ENCODE data around the gene PLXNA2.

The PLXNA2 gene

GRCh38 chr1:208212893-208213292 is 31.3 kb downstream of the PLXNA2 start:
- Histone ChIP-seq H3K4me1 (ENCODE audit: control insufficient read depth, insufficient read depth, low read length) (no peaks in the 10 kb centered on the region), H3K36me3 (ENCODE audit: control insufficient read depth, insufficient read depth, low read length) (peaks cover 24% of the 10 kb centered on the region), H3K4me3 (ENCODE audit: low read length) (no peak overlapping the region), H3K27ac (ENCODE audit: low read depth, low read length) (no peak overlapping the region), H3K27me3 (ENCODE audit: control insufficient read depth, insufficient read depth, low read length) (no peaks in the 10 kb centered on the region), H3K9ac (ENCODE audit: low read length) (no peak overlapping the region)

DNA sequence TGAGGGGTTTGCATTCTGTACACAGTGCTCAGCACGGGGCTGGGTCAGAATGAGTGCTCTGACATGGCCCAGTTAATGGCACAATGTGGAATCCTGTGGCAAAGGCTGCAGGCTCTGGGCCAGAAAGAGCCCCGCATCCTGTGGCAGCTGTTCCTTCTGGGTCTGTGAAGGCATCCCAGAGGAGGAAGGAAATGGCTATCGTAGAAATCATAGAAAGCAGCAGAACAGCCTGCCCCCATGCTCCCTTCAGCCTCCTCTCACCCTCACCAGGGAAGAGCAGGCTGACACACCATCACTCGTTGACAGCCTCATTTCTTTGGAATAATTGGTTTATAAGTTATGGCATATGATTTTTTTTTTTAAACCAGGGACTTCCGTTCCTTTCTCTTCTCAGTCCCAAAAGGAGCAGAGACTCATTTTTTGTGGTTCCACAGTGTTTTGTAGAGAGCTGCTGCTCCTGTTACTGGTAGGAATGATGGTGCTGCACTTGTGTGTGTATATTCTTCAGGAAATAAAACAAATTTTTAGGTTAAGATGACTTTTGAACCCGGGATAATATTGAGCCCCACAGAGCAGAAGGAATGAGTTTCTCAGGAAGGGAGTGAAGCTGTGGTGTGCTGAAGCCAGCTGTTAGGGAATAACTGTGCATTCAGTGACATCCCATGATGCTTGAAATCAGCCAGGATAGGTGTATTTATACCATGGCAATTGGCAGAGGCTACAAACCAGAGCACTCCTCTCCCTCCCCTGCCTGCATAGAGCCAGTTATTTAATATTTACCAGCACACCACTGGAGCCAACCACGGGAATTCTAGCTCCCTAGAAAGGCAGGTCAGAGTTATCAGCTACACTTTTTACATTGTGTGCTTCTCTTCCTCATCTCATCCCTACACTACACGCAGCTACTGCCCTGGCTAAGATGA is 32.0 kb downstream of the PLXNA2 start:
- H3K27ac ChIP-seq (ENCODE audit: low read depth, low read length), result no peak overlapping the region
- peaks cover 23% of the 10 kb centered on the region for H3K36me3 ChIP-seq (ENCODE audit: control insufficient read depth, insufficient read depth, low read length)
- no peak overlapping the region for H3K4me3 ChIP-seq (ENCODE audit: low read length)
- H3K27me3 ChIP-seq (ENCODE audit: control insufficient read depth, insufficient read depth, low read length), result no peaks in the 10 kb centered on the region
- H3K4me1 ChIP-seq (ENCODE audit: control insufficient read depth, insufficient read depth, low read length), result no peaks in the 10 kb centered on the region
- no peak overlapping the region for H3K9ac ChIP-seq (ENCODE audit: low read length)

GRCh38 chr1:208209896-208210589 is 34.1 kb downstream of the PLXNA2 start:
- H3K9ac ChIP-seq (ENCODE audit: low read length), result no peak overlapping the region
- no peak overlapping the region for H3K27ac ChIP-seq (ENCODE audit: low read depth, low read length)
- no peaks in the 10 kb centered on the region for H3K27me3 ChIP-seq (ENCODE audit: control insufficient read depth, insufficient read depth, low read length)
- H3K4me1 ChIP-seq (ENCODE audit: control insufficient read depth, insufficient read depth, low read length), result no peaks in the 10 kb centered on the region
- no peak overlapping the region for H3K4me3 ChIP-seq (ENCODE audit: low read length)
- H3K36me3 ChIP-seq (ENCODE audit: control insufficient read depth, insufficient read depth, low read length), result peaks cover 2% of the 10 kb centered on the region

DNA sequence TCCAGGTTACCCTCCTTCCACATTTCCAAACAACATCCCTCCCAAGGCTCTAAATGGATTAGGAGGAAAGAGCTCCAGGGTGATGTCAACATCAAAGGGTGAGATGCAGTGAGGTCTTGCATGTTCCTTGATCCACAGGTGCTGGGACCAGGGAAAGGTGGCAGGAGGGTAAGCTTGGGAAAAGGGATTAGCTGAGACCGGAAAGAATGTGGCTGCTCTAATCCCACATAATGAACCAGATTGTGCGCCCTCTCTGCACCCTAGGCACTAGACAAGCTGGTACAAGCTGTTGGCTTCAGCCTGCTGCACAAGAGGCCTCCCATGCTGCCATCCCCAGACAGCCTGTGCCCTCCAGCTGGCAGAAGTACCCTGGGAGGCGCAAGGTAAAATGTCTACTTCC is 34.9 kb downstream of the PLXNA2 start:
- H3K9ac ChIP-seq (ENCODE audit: low read length), result no peak overlapping the region
- no peak overlapping the region for H3K27ac ChIP-seq (ENCODE audit: low read depth, low read length)
- no peak overlapping the region for H3K4me3 ChIP-seq (ENCODE audit: low read length)
- peaks cover 2% of the 10 kb centered on the region for H3K36me3 ChIP-seq (ENCODE audit: control insufficient read depth, insufficient read depth, low read length)
- no peaks in the 10 kb centered on the region for H3K27me3 ChIP-seq (ENCODE audit: control insufficient read depth, insufficient read depth, low read length)
- H3K4me1 ChIP-seq (ENCODE audit: control insufficient read depth, insufficient read depth, low read length), result no peaks in the 10 kb centered on the region

DNA sequence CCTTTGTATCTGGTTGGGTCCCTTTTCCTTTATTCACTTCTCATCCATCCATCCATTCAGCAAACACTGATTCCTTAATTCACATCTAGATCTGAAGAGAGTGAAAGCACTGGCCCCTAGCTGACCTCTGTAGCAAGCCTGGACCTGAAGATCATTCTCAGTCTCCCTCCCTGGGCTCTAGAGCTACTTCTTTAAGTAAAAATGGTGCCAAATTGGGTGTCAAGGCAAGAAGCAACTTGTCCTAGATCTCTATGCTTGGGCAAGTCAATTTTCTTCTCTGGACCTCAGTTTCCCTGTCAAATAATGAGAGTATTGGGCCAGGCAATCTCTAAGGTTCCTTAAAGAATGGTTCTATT is 36.1 kb downstream of the PLXNA2 start:
- H3K36me3 ChIP-seq (ENCODE audit: control insufficient read depth, insufficient read depth, low read length), result peaks cover 2% of the 10 kb centered on the region
- no peaks in the 10 kb centered on the region for H3K4me1 ChIP-seq (ENCODE audit: control insufficient read depth, insufficient read depth, low read length)
- no peak overlapping the region for H3K4me3 ChIP-seq (ENCODE audit: low read length)
- H3K27me3 ChIP-seq (ENCODE audit: control insufficient read depth, insufficient read depth, low read length), result no peaks in the 10 kb centered on the region
- no peak overlapping the region for H3K27ac ChIP-seq (ENCODE audit: low read depth, low read length)
- H3K9ac ChIP-seq (ENCODE audit: low read length), result no peak overlapping the region

- peaks cover 2% of the 10 kb centered on the region for H3K36me3 ChIP-seq (ENCODE audit: control insufficient read depth, insufficient read depth, low read length)
- H3K27me3 ChIP-seq (ENCODE audit: control insufficient read depth, insufficient read depth, low read length), result no peaks in the 10 kb centered on the region
- H3K27ac ChIP-seq (ENCODE audit: low read depth, low read length), result no peak overlapping the region
- no peak overlapping the region for H3K4me3 ChIP-seq (ENCODE audit: low read length)
- H3K4me1 ChIP-seq (ENCODE audit: control insufficient read depth, insufficient read depth, low read length), result no peaks in the 10 kb centered on the region
- no peak overlapping the region for H3K9ac ChIP-seq (ENCODE audit: low read length)
These were observed 36.6 kb downstream of the PLXNA2 start for GRCh38 chr1:208207388-208208131.

DNA sequence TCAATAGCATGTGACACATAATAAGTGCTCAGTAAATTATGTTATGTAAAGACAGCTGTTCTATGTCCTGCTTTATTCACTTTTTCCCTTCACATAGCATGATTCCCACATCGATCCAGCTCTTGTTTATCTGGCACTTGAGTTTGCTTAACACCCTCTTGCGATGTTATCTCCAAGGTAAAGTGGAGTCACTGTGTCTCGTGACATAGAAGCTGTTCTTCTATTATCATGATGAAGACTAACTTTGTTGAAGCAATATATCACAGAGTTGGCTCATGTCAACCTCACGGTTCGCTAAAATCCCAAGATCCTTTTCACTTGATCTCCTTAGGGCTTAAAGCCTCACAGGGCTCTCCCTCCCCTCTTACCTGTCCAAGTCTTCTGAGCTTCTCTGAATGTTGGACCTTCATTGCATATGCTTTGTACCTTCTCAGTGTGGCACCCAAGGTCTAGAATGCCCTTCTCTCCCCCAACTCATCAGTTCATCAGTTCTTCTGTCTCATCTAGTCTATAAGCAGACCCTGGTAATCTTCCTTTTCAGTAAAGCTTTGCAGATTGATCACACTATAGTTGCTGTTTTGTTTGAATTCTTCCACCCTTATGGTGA is 38.0 kb downstream of the PLXNA2 start:
- Histone ChIP-seq H3K4me3 (ENCODE audit: low read length) (no peak overlapping the region), H3K36me3 (ENCODE audit: control insufficient read depth, insufficient read depth, low read length) (peaks cover 2% of the 10 kb centered on the region), H3K27ac (ENCODE audit: low read depth, low read length) (no peak overlapping the region), H3K9ac (ENCODE audit: low read length) (no peak overlapping the region), H3K4me1 (ENCODE audit: control insufficient read depth, insufficient read depth, low read length) (no peaks in the 10 kb centered on the region), H3K27me3 (ENCODE audit: control insufficient read depth, insufficient read depth, low read length) (no peaks in the 10 kb centered on the region)

DNA sequence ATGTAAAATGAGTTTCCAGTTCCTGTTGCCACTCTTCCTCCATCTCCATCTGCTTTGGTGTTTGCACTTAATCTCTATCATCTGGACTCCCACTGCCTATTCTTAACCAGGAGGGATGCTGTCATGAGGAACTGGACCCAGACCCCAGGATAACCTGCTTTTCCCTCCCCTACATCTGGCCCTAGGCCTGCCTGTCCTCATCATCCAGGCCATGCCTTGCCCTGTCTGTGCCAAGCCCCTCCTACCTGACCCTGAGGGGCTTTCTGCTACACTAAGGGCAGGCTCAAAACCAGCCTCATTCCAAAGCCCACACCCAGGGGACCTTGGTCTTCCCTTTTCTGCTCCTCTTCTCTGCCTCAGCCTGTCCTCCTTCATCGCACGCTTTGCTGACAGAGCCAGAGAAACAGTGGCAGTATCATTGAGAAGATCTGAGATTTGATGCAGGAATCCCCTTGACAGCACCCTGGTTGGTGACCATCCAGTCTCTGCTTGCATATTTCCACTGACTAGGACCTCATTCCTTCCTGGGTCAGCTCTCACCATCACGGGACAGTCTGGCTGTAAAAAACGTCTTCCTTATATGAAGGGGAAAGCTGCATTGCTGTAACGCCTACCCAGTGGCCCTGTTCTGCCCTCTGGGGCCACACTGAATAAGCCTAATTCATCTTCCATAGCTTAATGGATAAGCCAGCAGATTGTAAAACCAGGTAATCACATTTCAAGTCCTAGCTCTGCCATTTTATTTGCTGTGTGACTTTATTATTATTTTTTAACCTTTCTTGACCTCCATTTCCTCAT is 38.8 kb downstream of the PLXNA2 start:
- Histone ChIP-seq H3K27me3 (ENCODE audit: control insufficient read depth, insufficient read depth, low read length) (no peaks in the 10 kb centered on the region), H3K4me3 (ENCODE audit: low read length) (no peak overlapping the region), H3K9ac (ENCODE audit: low read length) (no peak overlapping the region), H3K27ac (ENCODE audit: low read depth, low read length) (no peak overlapping the region), H3K36me3 (ENCODE audit: control insufficient read depth, insufficient read depth, low read length) (peaks cover 2% of the 10 kb centered on the region), H3K4me1 (ENCODE audit: control insufficient read depth, insufficient read depth, low read length) (no peaks in the 10 kb centered on the region)

DNA sequence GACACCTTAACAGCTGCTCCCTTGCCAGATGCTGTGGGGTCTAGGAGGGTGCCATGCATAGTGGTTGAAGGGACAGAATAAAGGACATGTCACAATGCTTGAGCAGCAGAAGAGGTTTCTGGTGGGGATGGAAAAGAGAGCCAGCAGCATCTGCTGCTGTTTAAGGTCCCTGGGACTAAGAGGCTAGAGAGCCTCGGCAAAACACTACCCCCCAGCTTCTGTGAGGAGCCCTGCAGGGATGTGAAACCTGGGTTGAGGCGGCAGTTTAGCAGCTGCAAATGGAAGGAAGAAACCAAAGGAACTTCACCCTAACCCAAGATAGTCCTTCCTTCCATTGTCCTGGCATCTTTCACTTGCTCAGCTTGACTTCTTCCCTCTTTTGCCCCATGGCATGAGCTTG is 39.4 kb downstream of the PLXNA2 start:
- H3K9ac ChIP-seq (ENCODE audit: low read length), result no peak overlapping the region

DNA sequence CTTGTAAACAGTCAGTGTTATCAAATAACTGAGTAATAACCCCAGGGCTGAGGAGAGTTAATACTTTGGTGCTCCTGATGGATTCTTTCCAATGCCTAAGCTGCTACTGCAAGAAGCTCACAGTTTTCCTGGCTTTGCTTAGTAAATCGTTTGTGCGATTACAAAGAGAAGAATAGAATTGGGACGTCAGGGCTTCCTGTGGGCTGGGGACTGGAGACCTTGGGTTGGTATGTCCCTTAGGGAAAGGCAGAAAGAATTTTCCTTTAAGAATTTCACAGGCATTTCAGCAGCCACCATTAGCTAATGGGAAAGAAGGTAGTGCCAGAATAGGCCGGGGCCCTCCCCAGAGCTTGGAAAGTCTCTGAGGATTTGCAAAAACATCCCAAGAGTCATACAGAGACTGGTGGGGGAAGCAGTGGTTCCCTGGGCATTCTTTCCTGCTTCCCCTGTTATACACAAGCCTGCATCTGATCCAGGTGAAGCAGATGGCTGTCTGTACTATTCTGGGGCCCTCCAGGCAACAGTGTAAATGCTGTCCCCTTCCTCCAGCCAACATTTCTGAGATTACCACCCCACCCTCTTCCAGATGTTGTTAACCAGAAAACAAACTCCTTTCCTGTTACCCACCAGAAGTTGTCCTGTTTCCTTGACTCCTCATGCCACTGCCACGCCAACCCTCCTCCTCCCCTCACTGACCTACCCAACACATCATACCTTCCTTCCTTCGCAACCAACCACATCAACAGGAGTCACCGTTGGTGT is 40.2 kb downstream of the PLXNA2 start:
- H3K9ac ChIP-seq (ENCODE audit: low read length), result no peak overlapping the region
- peaks cover 2% of the 10 kb centered on the region for H3K36me3 ChIP-seq (ENCODE audit: control insufficient read depth, insufficient read depth, low read length)

More for the DNA sequence above, 39.4 kb downstream of the PLXNA2 start:
- Histone ChIP-seq H3K4me3 (ENCODE audit: low read length) (no peak overlapping the region), H3K27me3 (ENCODE audit: control insufficient read depth, insufficient read depth, low read length) (no peaks in the 10 kb centered on the region), H3K36me3 (ENCODE audit: control insufficient read depth, insufficient read depth, low read length) (peaks cover under 1% of the 10 kb centered on the region), H3K27ac (ENCODE audit: low read depth, low read length) (no peak overlapping the region), H3K4me1 (ENCODE audit: control insufficient read depth, insufficient read depth, low read length) (no peaks in the 10 kb centered on the region)

GRCh38 chr1:208203127-208203847 is 40.9 kb downstream of the PLXNA2 start:
- H3K36me3 ChIP-seq (ENCODE audit: control insufficient read depth, insufficient read depth, low read length), result peaks cover 2% of the 10 kb centered on the region
- no peaks in the 10 kb centered on the region for H3K27me3 ChIP-seq (ENCODE audit: control insufficient read depth, insufficient read depth, low read length)
- no peaks in the 10 kb centered on the region for H3K4me1 ChIP-seq (ENCODE audit: control insufficient read depth, insufficient read depth, low read length)
- H3K4me3 ChIP-seq (ENCODE audit: low read length), result no peak overlapping the region
- H3K27ac ChIP-seq (ENCODE audit: low read depth, low read length), result no peak overlapping the region
- H3K9ac ChIP-seq (ENCODE audit: low read length), result no peak overlapping the region

More for the DNA sequence above, 40.2 kb downstream of the PLXNA2 start:
- Histone ChIP-seq H3K27ac (ENCODE audit: low read depth, low read length) (no peak overlapping the region), H3K4me3 (ENCODE audit: low read length) (no peak overlapping the region), H3K4me1 (ENCODE audit: control insufficient read depth, insufficient read depth, low read length) (no peaks in the 10 kb centered on the region), H3K27me3 (ENCODE audit: control insufficient read depth, insufficient read depth, low read length) (no peaks in the 10 kb centered on the region)

Data from rectal smooth muscle tissue (tissue), 1 donor.